T-helper 9 cell (primary cell): Measurements from ENCODE around the gene C1orf50.
"Not testable (repeated sequence)": the region's sequence is repeated elsewhere in the genome, so short reads cannot be mapped to it uniquely, and the experiment has no call there.

Source experiments
- DNase-seq: peaks from one replicate; pipeline ENCODE4 v3.0.0-alpha.2; 2020

C1orf50 gene

GRCh38 chr1:42740851-42741580, 26.0 kb upstream of the C1orf50 start:
- DNase-seq, result no peak

GRCh38 chr1:42741706-42742105, 25.3 kb upstream of the C1orf50 start:
- no peak for DNase-seq

- DNase-seq, result no peak
Observed at GRCh38 chr1:42742141-42742540, 24.9 kb upstream of the C1orf50 start.

GRCh38 chr1:42742617-42743316, 24.3 kb upstream of the C1orf50 start:
- no peak for DNase-seq

- no peak for DNase-seq
Observed at GRCh38 chr1:42743317-42744147, 23.5 kb upstream of the C1orf50 start.

- DNase-seq, result no peak
Observed at GRCh38 chr1:42744148-42744413, 23.0 kb upstream of the C1orf50 start.

- DNase-seq, result no peak
Observed at GRCh38 chr1:42745851-42746250, 21.2 kb upstream of the C1orf50 start.

- DNase-seq, result no peak
Observed at GRCh38 chr1:42746436-42747105, 20.5 kb upstream of the C1orf50 start.

- peak; percentile 39 for DNase-seq
Observed at GRCh38 chr1:42747125-42747524, 19.9 kb upstream of the C1orf50 start.

GRCh38 chr1:42748021-42748420, 19.0 kb upstream of the C1orf50 start:
- no peak for DNase-seq

GRCh38 chr1:42748461-42749410, 18.3 kb upstream of the C1orf50 start:
- DNase-seq, result no peak

GRCh38 chr1:42750041-42750440, 17.0 kb upstream of the C1orf50 start:
- no peak for DNase-seq

- not testable (repeated sequence) for DNase-seq
Observed at GRCh38 chr1:42751511-42752070, 15.5 kb upstream of the C1orf50 start.

- no peak for DNase-seq
Observed at GRCh38 chr1:42752284-42752683, 14.8 kb upstream of the C1orf50 start.

- no peak for DNase-seq
Observed at GRCh38 chr1:42753070-42753469, 14.0 kb upstream of the C1orf50 start.

- no peak for DNase-seq
Observed at GRCh38 chr1:42756956-42757891, 9.8 kb upstream of the C1orf50 start.

- no peak for DNase-seq
Observed at GRCh38 chr1:42757892-42758275, 9.2 kb upstream of the C1orf50 start.

- DNase-seq, result no peak
Observed at GRCh38 chr1:42758641-42759040, 8.4 kb upstream of the C1orf50 start.

- DNase-seq, result no peak
Observed at GRCh38 chr1:42759114-42759513, 7.9 kb upstream of the C1orf50 start.

GRCh38 chr1:42761567-42761966, 5.5 kb upstream of the C1orf50 start:
- no peak for DNase-seq

GRCh38 chr1:42762269-42762668, 4.8 kb upstream of the C1orf50 start:
- DNase-seq, result no peak
